Measurements from ENCODE around the gene BRAF.
"Not testable (repeated sequence)": the region's sequence is repeated elsewhere in the genome, so short reads cannot be mapped to it uniquely, and the experiment has no call there.

BRAF gene

DNA sequence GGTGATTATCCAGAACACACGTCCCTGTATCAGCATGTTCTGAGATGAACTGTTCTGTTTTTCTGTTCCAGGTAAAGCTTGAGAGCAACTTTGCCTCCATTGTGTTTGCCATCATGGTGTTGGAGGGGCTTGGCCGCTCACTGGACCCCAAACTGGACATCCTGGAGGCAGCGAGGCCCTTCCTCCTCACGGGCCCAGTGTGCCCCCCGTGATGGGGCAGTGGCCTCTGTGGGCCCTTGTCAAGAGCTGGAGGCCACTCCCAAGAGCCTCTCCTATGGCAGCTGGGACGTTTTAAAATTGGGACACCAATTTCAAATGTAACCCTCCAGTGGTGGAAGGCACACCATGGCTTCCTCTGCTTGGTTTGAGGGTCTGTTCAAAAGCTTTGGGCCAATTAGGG, 230.1 kb downstream of the BRAF start:
- Histone ChIP-seq H3K36me3 (peaks cover 16 to 51% (median 40%) of the 10 kb centered on the region in 11 experiments), H3K4me1 (peaks cover 19 to 29% (median 23%) of the 10 kb centered on the region in 10 experiments), H3K27me3 (no peaks in the 10 kb centered on the region), H3K9ac (no peak overlapping the region), H3K9me3 (replicated peaks in 1 of 11) (no peaks in the 10 kb centered on the region), H3K4me2 (no peak overlapping the region), H4K20me1 (peaks cover 2 to 27% (median 22%) of the 10 kb centered on the region in 11 experiments; a peak in 19 of 22 replicates), H3K27ac (no peak overlapping the region), H3K4me3 (no peak overlapping the region)
- no peak for TF ChIP-seq Cebpa-rat (IDR thresholded peaks at IDR 0.05)

GRCh38 chr7:140693849-140694248, 230.9 kb downstream of the BRAF start:
- not testable (repeated sequence) for H3K9ac ChIP-seq; H3K9me3 ChIP-seq (replicated peaks in 1 of 11); H3K4me3 ChIP-seq; H3K27ac ChIP-seq; H3K4me2 ChIP-seq; H3K27me3 ChIP-seq
- peaks cover 0 to 20% (median 15%) of the 10 kb centered on the region in 11 experiments; a peak in 17 of 22 replicates for H4K20me1 ChIP-seq
- H3K4me1 ChIP-seq = peaks cover 19 to 25% (median 22%) of the 10 kb centered on the region in 10 experiments
- H3K36me3 ChIP-seq = peaks cover 15 to 53% (median 43%) of the 10 kb centered on the region in 11 experiments; a peak in 21 of 22 replicates

DNA sequence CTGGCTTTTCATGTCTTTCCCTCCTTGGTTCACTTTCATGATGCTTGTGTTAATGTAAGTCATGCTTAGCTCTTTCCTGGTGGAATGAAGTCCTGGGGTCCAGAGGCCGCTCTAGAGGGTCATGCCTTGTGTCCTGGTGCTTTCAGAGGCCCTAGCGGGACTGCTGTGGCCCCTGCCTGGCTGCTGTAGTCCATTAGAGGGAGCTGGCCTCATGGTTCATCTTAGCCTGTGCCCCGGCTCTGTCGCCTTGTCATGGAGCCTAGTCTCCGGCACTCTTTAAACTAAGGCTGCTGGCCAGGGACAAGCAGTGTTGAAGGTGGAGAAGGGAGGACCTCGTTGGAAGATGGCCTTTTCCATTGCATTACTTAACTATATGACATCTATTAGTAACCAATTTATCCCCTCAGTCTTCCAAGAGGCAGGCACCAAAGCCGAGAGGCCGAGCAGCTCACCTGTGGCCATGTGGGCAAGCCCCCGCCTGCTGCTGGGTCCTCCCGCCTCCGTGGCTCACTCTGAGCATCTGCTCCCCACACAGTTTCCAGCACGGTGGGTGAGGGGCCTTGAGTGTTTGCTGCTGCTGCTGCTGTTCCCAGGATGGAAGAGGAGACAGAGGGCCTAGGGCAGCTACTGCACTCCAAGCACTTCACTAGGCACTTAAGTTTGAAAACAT, 233.2 kb downstream of the BRAF start:
- Histone ChIP-seq H3K9me3 (replicated peaks in 1 of 11) (no peaks in the 10 kb centered on the region), H4K20me1 (no peaks in the 10 kb centered on the region; a peak in 1 of 22 replicates), H3K4me3 (no peak overlapping the region), H3K9ac (no peak overlapping the region), H3K27ac (no peak overlapping the region), H3K27me3 (no peaks in the 10 kb centered on the region), H3K36me3 (peaks cover 31 to 76% (median 65%) of the 10 kb centered on the region in 11 experiments; a peak in 21 of 22 replicates), H3K4me2 (no peak overlapping the region), H3K4me1 (peaks cover 6 to 12% (median 9%) of the 10 kb centered on the region in 10 experiments)
- TF ChIP-seq Cebpa-rat (IDR thresholded peaks at IDR 0.05) = no peak

DNA sequence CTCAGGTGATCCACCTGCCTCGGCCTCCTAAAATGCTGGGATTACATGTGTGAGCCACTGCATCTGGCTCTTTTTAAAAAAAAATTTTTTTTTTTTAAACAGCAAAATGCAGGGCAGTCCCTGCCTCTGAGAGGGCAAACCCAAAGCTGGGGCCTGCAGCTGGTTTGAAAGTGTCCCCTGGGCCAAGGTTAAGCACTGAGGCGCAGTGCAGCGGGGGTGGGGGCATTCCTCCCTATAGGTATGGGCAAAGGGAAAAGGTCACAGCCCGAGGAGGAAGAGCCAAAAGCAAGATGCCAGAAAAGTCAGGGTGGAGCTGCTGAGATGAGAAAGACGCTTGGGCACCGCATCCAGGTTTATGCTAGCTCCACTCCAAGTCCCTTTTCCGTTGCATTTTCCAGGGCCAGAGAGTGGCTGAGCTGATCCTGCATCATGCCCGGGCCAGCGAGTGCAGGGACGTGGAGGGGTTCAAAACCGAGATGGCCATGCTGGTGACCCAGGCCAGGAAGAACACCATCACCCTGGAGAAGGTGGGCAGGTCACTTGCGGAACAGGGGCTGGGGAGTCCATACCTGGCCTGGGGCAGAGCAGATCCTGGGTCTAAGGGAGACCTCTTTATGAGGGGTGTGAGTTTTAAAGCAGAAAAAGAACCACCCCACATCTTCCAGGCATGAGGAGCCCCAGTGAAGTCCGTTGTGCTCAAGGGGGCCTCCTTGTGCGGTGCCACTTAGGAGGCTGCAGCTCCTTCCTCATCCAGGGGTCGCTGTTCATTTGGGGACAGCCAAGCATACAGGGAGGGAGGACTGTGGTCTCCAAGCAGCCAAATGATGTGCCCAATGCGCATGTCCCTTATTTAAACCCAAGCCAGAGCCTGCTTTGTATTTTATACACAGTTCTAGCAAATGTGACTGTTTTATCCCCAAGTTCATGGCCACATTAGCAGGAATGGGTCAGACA, 235.3 kb downstream of the BRAF start:
- Histone ChIP-seq H3K27ac (no peak overlapping the region), H3K4me1 (no peaks in the 10 kb centered on the region), H3K4me2 (no peak overlapping the region), H4K20me1 (no peaks in the 10 kb centered on the region; a peak in 1 of 22 replicates), H3K27me3 (no peaks in the 10 kb centered on the region), H3K9me3 (replicated peaks in 1 of 11) (no peaks in the 10 kb centered on the region), H3K4me3 (no peak overlapping the region), H3K36me3 (peaks cover 32 to 87% (median 70%) of the 10 kb centered on the region in 11 experiments; a peak in 21 of 22 replicates), H3K9ac (no peak overlapping the region)
- TF ChIP-seq Cebpa-rat (IDR thresholded peaks at IDR 0.05) = no peak

GRCh38 chr7:140688341-140688740, 236.4 kb downstream of the BRAF start:
- H3K9me3 ChIP-seq (replicated peaks in 1 of 11) = no peaks in the 10 kb centered on the region
- no peaks in the 10 kb centered on the region for H3K4me1 ChIP-seq
- peaks cover 37 to 94% (median 79%) of the 10 kb centered on the region in 11 experiments; a peak in 21 of 22 replicates for H3K36me3 ChIP-seq
- H3K9ac ChIP-seq = no peak overlapping the region
- TF ChIP-seq Cebpa-rat (IDR thresholded peaks at IDR 0.05) = no peak
- H3K4me2 ChIP-seq = no peak overlapping the region
- H3K27ac ChIP-seq = no peak overlapping the region
- no peaks in the 10 kb centered on the region for H3K27me3 ChIP-seq
- no peaks in the 10 kb centered on the region; a peak in 1 of 22 replicates for H4K20me1 ChIP-seq
- H3K4me3 ChIP-seq = no peak overlapping the region

DNA sequence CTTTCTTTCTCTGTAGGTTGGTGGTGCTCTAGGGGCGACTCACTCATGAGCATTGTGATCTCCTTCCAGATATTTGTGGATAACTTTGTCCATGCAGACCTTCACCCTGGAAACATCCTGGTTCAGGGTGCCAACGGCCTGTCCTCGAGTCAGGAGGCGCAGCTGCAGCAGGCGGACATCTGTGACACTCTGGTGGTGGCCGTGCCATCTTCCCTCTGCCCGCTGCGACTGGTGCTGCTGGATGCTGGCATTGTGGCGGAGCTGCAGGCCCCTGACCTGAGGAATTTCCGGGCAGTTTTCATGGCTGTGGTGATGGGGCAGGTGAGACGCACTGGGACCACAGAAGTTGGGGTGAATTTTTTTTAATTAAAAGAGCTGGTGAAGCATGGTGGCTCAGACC, 237.8 kb downstream of the BRAF start:
- TF ChIP-seq Cebpa-rat (IDR thresholded peaks at IDR 0.05) = no peak
- no peak overlapping the region for H3K9ac ChIP-seq
- H3K9me3 ChIP-seq (replicated peaks in 1 of 11) = no peaks in the 10 kb centered on the region
- H4K20me1 ChIP-seq = no peaks in the 10 kb centered on the region; a peak in 1 of 22 replicates
- no peaks in the 10 kb centered on the region for H3K27me3 ChIP-seq
- no peak overlapping the region for H3K4me2 ChIP-seq
- no peak overlapping the region for H3K27ac ChIP-seq
- no peaks in the 10 kb centered on the region for H3K4me1 ChIP-seq
- no peak overlapping the region for H3K4me3 ChIP-seq
- H3K36me3 ChIP-seq = peaks cover 44 to 94% (median 79%) of the 10 kb centered on the region in 11 experiments; a peak in 21 of 22 replicates

DNA sequence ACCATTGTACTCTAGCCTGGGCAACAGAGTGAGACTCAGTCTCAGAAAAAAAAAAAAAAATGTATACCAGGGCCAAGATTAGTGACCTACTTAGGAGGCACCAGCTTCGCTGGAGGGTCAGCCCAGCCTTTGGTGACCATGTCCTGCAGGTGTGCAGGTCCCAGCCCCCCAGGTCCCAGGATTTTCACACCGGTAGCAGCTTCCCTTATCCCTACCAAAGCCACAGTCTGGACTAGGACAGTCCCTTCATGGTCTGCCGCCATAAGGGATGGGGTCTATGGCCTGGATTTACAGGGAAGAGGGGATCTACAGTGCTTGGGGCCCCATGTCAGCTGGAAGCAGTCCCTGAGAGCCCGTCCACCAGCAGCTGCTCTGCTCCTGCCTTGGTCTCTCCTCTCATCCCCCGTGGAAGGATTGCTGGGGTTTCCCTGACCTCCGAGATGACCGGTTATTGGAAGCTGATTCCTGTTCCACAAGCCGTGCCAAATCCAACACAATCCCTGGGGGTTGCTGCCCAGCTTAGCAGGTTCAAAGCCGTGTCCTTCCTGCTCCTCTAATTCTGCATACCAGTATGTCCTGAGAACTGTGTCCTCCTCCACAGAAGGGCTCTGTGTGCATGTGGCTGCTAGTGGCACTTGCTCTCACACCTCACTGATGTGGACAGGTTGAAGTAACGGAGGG, 239.2 kb downstream of the BRAF start:
- Histone ChIP-seq H3K4me3 (no peak overlapping the region), H3K4me2 (no peak overlapping the region), H3K4me1 (no peaks in the 10 kb centered on the region), H3K9ac (no peak overlapping the region), H3K36me3 (peaks cover 48 to 96% (median 85%) of the 10 kb centered on the region in 11 experiments), H3K27me3 (no peaks in the 10 kb centered on the region), H3K9me3 (replicated peaks in 1 of 11) (no peaks in the 10 kb centered on the region), H3K27ac (no peak overlapping the region), H4K20me1 (peaks cover 0 to 5% (median 0%) of the 10 kb centered on the region in 11 experiments; a peak in 1 of 22 replicates)
- TF ChIP-seq Cebpa-rat (IDR thresholded peaks at IDR 0.05) = no peak

- no peak overlapping the region for H3K4me2 ChIP-seq
- no peaks in the 10 kb centered on the region for H3K4me1 ChIP-seq
- no peak overlapping the region for H3K4me3 ChIP-seq
- H3K36me3 ChIP-seq = peaks cover 53 to 99% (median 89%) of the 10 kb centered on the region in 11 experiments
- H3K27ac ChIP-seq = no peak overlapping the region
- peaks cover 0 to 5% (median 0%) of the 10 kb centered on the region in 11 experiments; a peak in 1 of 22 replicates for H4K20me1 ChIP-seq
- no peaks in the 10 kb centered on the region for H3K9me3 ChIP-seq (replicated peaks in 1 of 11)
- no peak overlapping the region for H3K9ac ChIP-seq
- no peaks in the 10 kb centered on the region for H3K27me3 ChIP-seq
- no peak for TF ChIP-seq Cebpa-rat (IDR thresholded peaks at IDR 0.05)
These were observed 240.4 kb downstream of the BRAF start for GRCh38 chr7:140684066-140684950.
